H1 (cell line): ENCODE measurements around the gene CDH12. TPM values are rescaled to one million over a fixed set of nuclear protein-coding genes. Genes with fewer than 3 reads are reported as not detected.

Source experiments
- CTCF ChIA-PET: fragments of 300-600 bp; sonication (Branson Sonifier 250); formaldehyde crosslinking; loops from one replicate; lab custom pipeline; 2021; ENCODE audit not compliant: partially characterized antibody; lab: Charles Lee
- POLR2A ChIA-PET: fragments of 300-600 bp; sonication (Branson Sonifier 250); formaldehyde crosslinking; loops from one replicate; lab custom pipeline; 2021; ENCODE audit warnings: inconsistent platforms; ENCODE audit not compliant: partially characterized antibody; lab: Charles Lee
- DNase-seq, 2 experiments: peaks; one replicate each; pipeline versions ENCODE4 v3.0.0 to v3.0.0-alpha.2; 2010 to 2022; ENCODE audit warnings: low spot score in 2 of 2, low read depth in 1 of 2, mixed read lengths in 1 of 2
- FAIRE-seq: peaks from 2 replicates; lab custom pipeline; 2011; peaks lifted over from hg19 to GRCh38; lab: Jason Lieb, UNC
- H2AFZ ChIP-seq: 2 replicates; pipeline ENCODE4 v1.8.1; 2012; ENCODE audit warnings: low read length, inconsistent platforms
- H2AK5ac ChIP-seq: 2 replicates; pipeline ENCODE4 v1.6.1; 2013; ENCODE audit warnings: low read depth, low read length
- H2BK120ac ChIP-seq: replicated peaks from 2 replicates; pipeline ENCODE3; 2013; ENCODE audit warnings: low read depth, low read length, inconsistent platforms
- H2BK12ac ChIP-seq: 2 replicates; pipeline ENCODE4 v1.6.1; 2013; ENCODE audit warnings: low read depth, low read length
- H2BK15ac ChIP-seq: 2 replicates; pipeline ENCODE4 v1.6.1; 2013; ENCODE audit warnings: low read length
- H2BK20ac ChIP-seq: 2 replicates; pipeline ENCODE4 v1.6.1; 2013; ENCODE audit warnings: low read length
- H2BK5ac ChIP-seq: 2 replicates; pipeline ENCODE4 v1.6.1; 2013; ENCODE audit warnings: low read depth, low read length
- H3K14ac ChIP-seq: 2 replicates; pipeline ENCODE4 v1.6.1; 2013; ENCODE audit warnings: inconsistent platforms; ENCODE audit not compliant: insufficient read length
- H3K18ac ChIP-seq: 2 replicates; pipeline ENCODE4 v1.6.1; 2013; ENCODE audit warnings: low read length; ENCODE audit errors: extremely low read depth
- H3K23ac ChIP-seq: 2 replicates; pipeline ENCODE4 v1.6.1; 2013; ENCODE audit warnings: inconsistent platforms; ENCODE audit not compliant: insufficient read length
- H3K23me2 ChIP-seq: 2 replicates; pipeline ENCODE4 v1.6.1; 2013; ENCODE audit warnings: low read depth, low read length
- H3K27ac ChIP-seq: 2 replicates; pipeline ENCODE4 v1.6.1; 2011; ENCODE audit warnings: low read depth, low read length, inconsistent platforms
- H3K27me3 ChIP-seq, 4 experiments: replicated peaks in 1 of 4; 1 replicate in 1 of 4; 2 replicates in 3 of 4; pipeline versions ENCODE4 v1.6.1 to v1.8.1; 2011 to 2013; ENCODE audit warnings: low read length in 3 of 4, mild to moderate bottlenecking in 3 of 4, inconsistent platforms in 2 of 4, mixed read lengths in 2 of 4, moderate library complexity in 1 of 4; ENCODE audit not compliant: control insufficient read depth in 3 of 4, insufficient read depth in 3 of 4; ENCODE audit errors: extremely low read depth in 1 of 4
- H3K36me3 ChIP-seq, 4 experiments: 2 replicates each; pipeline versions ENCODE4 v1.6.1 to v1.8.1; 2011 to 2013; ENCODE audit warnings: mild to moderate bottlenecking in 4 of 4, low read length in 3 of 4, moderate library complexity in 2 of 4, control low read depth in 1 of 4, inconsistent platforms in 1 of 4; ENCODE audit not compliant: insufficient read depth in 4 of 4, control insufficient read depth in 2 of 4
- H3K4ac ChIP-seq: replicated peaks from 2 replicates; pipeline ENCODE3; 2013; ENCODE audit warnings: low read length, low read depth, mixed read lengths, inconsistent platforms; ENCODE audit not compliant: insufficient read length
- H3K4me1 ChIP-seq, 4 experiments: replicated peaks in 1 of 4; 1 replicate in 1 of 4; 2 replicates in 3 of 4; pipeline versions ENCODE4 v1.6.1 to v1.8.1; 2011 to 2013; ENCODE audit warnings: low read length in 3 of 4, inconsistent platforms in 2 of 4, mixed read lengths in 1 of 4; ENCODE audit not compliant: insufficient read depth in 4 of 4, control insufficient read depth in 3 of 4
- H3K4me2 ChIP-seq, 2 experiments: 2 replicates each; pipeline versions ENCODE4 v1.6.1 to v1.8.1; 2011 to 2013; ENCODE audit warnings: low read depth in 2 of 2, low read length in 2 of 2, control low read depth in 1 of 2, inconsistent platforms in 1 of 2, mild to moderate bottlenecking in 1 of 2; ENCODE audit not compliant: insufficient read depth in 1 of 2
- H3K4me3 ChIP-seq, 4 experiments: fragments of 200-600, 300-600 bp in 1 of 4; sonication (generic), shearing (Covaris generic), sonication (Bioruptor Twin) in 1 of 4; 2 replicates each; pipeline versions ENCODE4 v1.5.1 to v1.8.1; 2011 to 2016; ENCODE audit warnings: low read length in 4 of 4, low read depth in 3 of 4, control low read depth in 2 of 4, inconsistent platforms in 2 of 4, mild to moderate bottlenecking in 2 of 4, mixed read lengths in 1 of 4, moderate library complexity in 1 of 4; ENCODE audit not compliant: insufficient read depth in 2 of 4; ENCODE audit errors: extremely low read depth in 1 of 4
- H3K56ac ChIP-seq: replicated peaks from 2 replicates; pipeline ENCODE3; 2013; ENCODE audit warnings: low read depth, mild to moderate bottlenecking, mixed read lengths, low read length, inconsistent platforms; ENCODE audit not compliant: insufficient read length
- H3K79me1 ChIP-seq: 2 replicates; pipeline ENCODE4 v1.6.1; 2013; ENCODE audit warnings: low read depth, low read length, control low read depth
- H3K79me2 ChIP-seq, 2 experiments: 2 replicates each; pipeline versions ENCODE4 v1.6.1 to v1.8.1; 2012 to 2013; ENCODE audit warnings: low read length in 2 of 2, mild to moderate bottlenecking in 2 of 2, inconsistent platforms in 1 of 2; ENCODE audit not compliant: insufficient read depth in 2 of 2, control insufficient read depth in 1 of 2
- H3K9ac ChIP-seq, 4 experiments: replicated peaks in 1 of 4; 1 replicate in 1 of 4; 2 replicates in 3 of 4; pipeline versions ENCODE4 v1.6.1 to v1.8.1; 2011 to 2013; ENCODE audit warnings: low read depth in 3 of 4, low read length in 3 of 4, control low read depth in 2 of 4, mild to moderate bottlenecking in 2 of 4, moderate library complexity in 2 of 4, inconsistent platforms in 1 of 4; ENCODE audit errors: extremely low read depth in 1 of 4
- H3K9me3 ChIP-seq, 2 experiments: 2 replicates each; pipeline versions ENCODE4 v1.6.1 to v1.8.1; 2012 to 2013; ENCODE audit warnings: mild to moderate bottlenecking in 2 of 2, moderate library complexity in 2 of 2, control low read depth in 1 of 2, inconsistent platforms in 1 of 2, low read depth in 1 of 2, low read length in 1 of 2, mixed read lengths in 1 of 2; ENCODE audit not compliant: insufficient read depth in 2 of 2
- H4K20me1 ChIP-seq, 2 experiments: replicated peaks in 1 of 2; 2 replicates each; pipeline versions ENCODE3 to v1.8.1; 2011 to 2013; ENCODE audit warnings: inconsistent platforms in 2 of 2, low read length in 2 of 2, mild to moderate bottlenecking in 1 of 2; ENCODE audit not compliant: insufficient read depth in 2 of 2, control insufficient read depth in 1 of 2
- H4K5ac ChIP-seq: 2 replicates; pipeline ENCODE4 v1.6.1; 2013; ENCODE audit warnings: low read length, low read depth, mixed read lengths, inconsistent platforms; ENCODE audit not compliant: insufficient read length
- H4K8ac ChIP-seq: 2 replicates; pipeline ENCODE4 v1.8.0; 2013; ENCODE audit warnings: mild to moderate bottlenecking, moderate library complexity, low read length, inconsistent platforms; ENCODE audit not compliant: insufficient read depth; ENCODE audit errors: extremely low read depth
- H4K91ac ChIP-seq: replicated peaks from 2 replicates; pipeline ENCODE3; 2013; ENCODE audit warnings: low read length, mixed read lengths, inconsistent platforms; ENCODE audit not compliant: insufficient read length
- CBX5 ChIP-seq: fragments of 300-800, 300-1000 bp; sonication (generic); IDR thresholded peaks from 2 replicates; pipeline ENCODE4 v1.7.1; 2016; ENCODE audit warnings: antibody characterized with exemption, low read length, low read depth
- CBX8 ChIP-seq: fragments of 300-800, 300-1000 bp; sonication (generic); IDR thresholded peaks from 2 replicates; pipeline ENCODE4 v1.7.1; 2016; ENCODE audit warnings: low read depth, low read length, borderline replicate concordance
- CTBP2 ChIP-seq: IDR thresholded peaks from 2 replicates; pipeline ENCODE4 v1.7.0; 2011; ENCODE audit warnings: borderline replicate concordance, mild to moderate bottlenecking, moderate library complexity, mixed read lengths, low read length; ENCODE audit not compliant: insufficient read depth, insufficient read length
- EZH2 ChIP-seq: fragments of 200-600 bp; sonication (generic); IDR thresholded peaks from 2 replicates; pipeline ENCODE4 v1.7.1; 2012; ENCODE audit warnings: low read depth, mild to moderate bottlenecking, moderate library complexity, low read length, inconsistent platforms; ENCODE audit not compliant: severe bottlenecking
- GABPA ChIP-seq: IDR thresholded peaks from 2 replicates; pipeline ENCODE4 v1.6.1; 2011; ENCODE audit warnings: mild to moderate bottlenecking, low read length, moderate library complexity, borderline replicate concordance; ENCODE audit not compliant: insufficient read depth
- KDM4A ChIP-seq: IDR thresholded peaks from one replicate; pipeline ENCODE4 v1.7.1; 2012; ENCODE audit warnings: low read depth, mild to moderate bottlenecking, moderate library complexity, low read length, inconsistent platforms; ENCODE audit not compliant: severe bottlenecking
- POLR2A ChIP-seq, 2 experiments: IDR thresholded peaks; 1 replicate in 1 of 2; 2 replicates in 1 of 2; pipeline ENCODE4 v1.6.1; 2011; ENCODE audit warnings: low read depth in 2 of 2, low read length in 2 of 2, mild to moderate bottlenecking in 2 of 2; ENCODE audit errors: control extremely low read depth in 1 of 2
- RAD21 ChIP-seq, 2 experiments: IDR thresholded peaks in 1 of 2; conservative IDR thresholded peaks in 1 of 2; 2 replicates each; pipeline ENCODE4 v1.6.1; 2011; ENCODE audit warnings: low read depth in 2 of 2, low read length in 2 of 2, improper control_type of control experiment in 1 of 2, inconsistent platforms in 1 of 2, mild to moderate bottlenecking in 1 of 2, moderate library complexity in 1 of 2
- SIN3A ChIP-seq, 2 experiments: IDR thresholded peaks in 1 of 2; conservative IDR thresholded peaks in 1 of 2; 2 replicates each; pipeline ENCODE4 v1.6.1; 2011 to 2012; ENCODE audit warnings: low read length in 2 of 2, improper control_type of control experiment in 1 of 2, low read depth in 1 of 2, mild to moderate bottlenecking in 1 of 2
- SRF ChIP-seq: IDR thresholded peaks from 2 replicates; pipeline ENCODE4 v1.6.1; 2011; ENCODE audit warnings: mild to moderate bottlenecking, low read depth, low read length, moderate library complexity
- WGBS, 2 experiments: shearing (Covaris generic) in 1 of 2; methylation state at CpG; one replicate each; pipeline versions ENCODE4 v1.1.6 to v1.1.7; 2013 to 2015; ENCODE audit warnings: low lambda C conversion rate in 2 of 2, mixed read lengths in 2 of 2, inconsistent platforms in 1 of 2, low coverage in 1 of 2, missing lambda C conversion rate in 1 of 2; ENCODE audit not compliant: insufficient replicate concordance in 2 of 2, insufficient coverage in 1 of 2, insufficient read length in 1 of 2; ENCODE audit errors: extremely low coverage in 1 of 2, missing lambda C conversion rate in 1 of 2; 5-methylcytosine and 5-hydroxymethylcytosine counted together
- polyA plus RNA-seq, 7 experiments: library from polyadenylated mRNA; depleted of rRNA in 3 of 7; stranded (reverse) in 5 of 7; unstranded in 2 of 7; fragments of >200 nt in 5 of 7; fragments of 200-250 nt in 2 of 7; gene quantifications; 1 replicate in 5 of 7; 2 replicates in 1 of 7; 4 replicates in 1 of 7; pipeline versions ENCODE4 v1.2.1 to v1.2.3, GENCODE V29; 2011 to 2013; ENCODE audit warnings: missing spikeins in 2 of 7, mixed read lengths in 2 of 7
- total RNA-seq: library from RNA; stranded (reverse); fragmentation: NEBNext Ultra II Directional; extraction: Animal tissue kit (Norgen Biotek cat#: 25700); gene quantifications from 2 replicates; pipeline ENCODE4 v1.2.1, GENCODE V29; 2021
- TF ChIP-seq, protein P1 (sequence below), 3 experiments: IDR thresholded peaks; 1 replicate in 2 of 3; 2 replicates in 1 of 3; pipeline versions ENCODE4 v1.5.1 to v1.6.1; 2011; ENCODE audit warnings: low read length in 3 of 3, mild to moderate bottlenecking in 3 of 3, inconsistent platforms in 2 of 3, low read depth in 1 of 3, moderate library complexity in 1 of 3; ENCODE audit not compliant: insufficient read depth in 1 of 3; ENCODE audit errors: control extremely low read depth in 1 of 3

The CDH12 gene
- total and polyA plus RNA-seq, 2 of the 8 experiments (the other 6 are each of a cell fraction or from before 2014, with no cell fraction given), result 0.03 TPM; not detected in 1

GRCh38 chr5:22605473-22605872, 247.7 kb downstream of the CDH12 start:
- 96% methylated on average over 3 of the region's 3 CpGs; no CpG with 5 or more reads in 1 of the 2 experiments for WGBS, 2 experiments
- H3K23me2 ChIP-seq, result no peaks in the 10 kb centered on the region
- TF ChIP-seq CBX5 (no peak), CBX8 (no peak), SIN3A (conservative IDR thresholded peaks at IDR 0.05 in 1 of 2, IDR thresholded peaks at IDR 0.05 in 1 of 2; ENCODE audit: low read depth in 1 of 2, low read length in 2 of 2) (no peak), SRF (no peak), POLR2A (IDR thresholded peaks at IDR 0.05; ENCODE audit: control extremely low read depth in 1 of 2, low read depth in 2 of 2, low read length in 2 of 2) (no peak), EZH2 (no peak), GABPA (no peak), KDM4A (no peak), CTBP2 (no peak), RAD21 (IDR thresholded peaks at IDR 0.05 in 1 of 2, conservative IDR thresholded peaks at IDR 0.05 in 1 of 2; ENCODE audit: low read depth in 2 of 2, low read length in 2 of 2) (no peak)
- TF ChIP-seq, protein P1, sequence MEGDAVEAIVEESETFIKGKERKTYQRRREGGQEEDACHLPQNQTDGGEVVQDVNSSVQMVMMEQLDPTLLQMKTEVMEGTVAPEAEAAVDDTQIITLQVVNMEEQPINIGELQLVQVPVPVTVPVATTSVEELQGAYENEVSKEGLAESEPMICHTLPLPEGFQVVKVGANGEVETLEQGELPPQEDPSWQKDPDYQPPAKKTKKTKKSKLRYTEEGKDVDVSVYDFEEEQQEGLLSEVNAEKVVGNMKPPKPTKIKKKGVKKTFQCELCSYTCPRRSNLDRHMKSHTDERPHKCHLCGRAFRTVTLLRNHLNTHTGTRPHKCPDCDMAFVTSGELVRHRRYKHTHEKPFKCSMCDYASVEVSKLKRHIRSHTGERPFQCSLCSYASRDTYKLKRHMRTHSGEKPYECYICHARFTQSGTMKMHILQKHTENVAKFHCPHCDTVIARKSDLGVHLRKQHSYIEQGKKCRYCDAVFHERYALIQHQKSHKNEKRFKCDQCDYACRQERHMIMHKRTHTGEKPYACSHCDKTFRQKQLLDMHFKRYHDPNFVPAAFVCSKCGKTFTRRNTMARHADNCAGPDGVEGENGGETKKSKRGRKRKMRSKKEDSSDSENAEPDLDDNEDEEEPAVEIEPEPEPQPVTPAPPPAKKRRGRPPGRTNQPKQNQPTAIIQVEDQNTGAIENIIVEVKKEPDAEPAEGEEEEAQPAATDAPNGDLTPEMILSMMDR (IDR thresholded peaks at IDR 0.05; ENCODE audit: control extremely low read depth in 1 of 3, insufficient read depth in 1 of 3, low read depth in 1 of 3, low read length in 3 of 3), result no peak

More at GRCh38 chr5:22605473-22605872, 247.7 kb downstream of the CDH12 start:
- H3K9me3 ChIP-seq, result peaks cover 8 to 10% of the 10 kb centered on the region in 2 experiments
- H4K91ac ChIP-seq, result no peak overlapping the region
- ChIA-PET POLR2A (no interaction called here), CTCF (interaction anchor here (0.6 to 1.6 kb wide), 2 partner anchors 85 to 104 kb away, joined by 3 to 4 read pairs; no protein-coding TSS in a partner anchor)
- H3K4me2 ChIP-seq, result no peak overlapping the region
- H3K27me3 ChIP-seq, result no peaks in the 10 kb centered on the region
- H4K20me1 ChIP-seq, result no peaks in the 10 kb centered on the region
- H3K14ac ChIP-seq, result no peak overlapping the region
- no peaks in the 10 kb centered on the region for H3K36me3 ChIP-seq
- no peaks in the 10 kb centered on the region for H3K79me2 ChIP-seq
- no peak overlapping the region for H2BK5ac ChIP-seq
- H3K23ac ChIP-seq, result no peak overlapping the region
- no peak overlapping the region for H2AK5ac ChIP-seq
- no peak overlapping the region for H2BK15ac ChIP-seq
- no peaks in the 10 kb centered on the region for H3K4me1 ChIP-seq
- no peak overlapping the region for H2BK120ac ChIP-seq
- no peak overlapping the region for H3K9ac ChIP-seq
- FAIRE-seq (no peak), DNase-seq (no peak)
- no peak overlapping the region for H2BK12ac ChIP-seq
- H4K8ac ChIP-seq, result no peak overlapping the region
- no peak overlapping the region for H3K4me3 ChIP-seq
- no peak overlapping the region for H3K4ac ChIP-seq
- H4K5ac ChIP-seq, result no peak overlapping the region
- no peak overlapping the region for H2BK20ac ChIP-seq
- no peak overlapping the region for H3K27ac ChIP-seq
- H2AFZ ChIP-seq, result no peak overlapping the region
- H3K18ac ChIP-seq, result no peak overlapping the region
- H3K79me1 ChIP-seq, result no peaks in the 10 kb centered on the region
- no peak overlapping the region for H3K56ac ChIP-seq
